Globus pallidus (tissue), 1 donor: ENCODE results near the gene PEX6.
"Not testable (repeated sequence)": the region's sequence is repeated elsewhere in the genome, so short reads cannot be mapped to it uniquely, and the experiment has no call there.

Experiments
- DNase-seq: peaks from one replicate; pipeline ENCODE4 v3.0.0-alpha.2; 2015; ENCODE audit warnings: low spot score

The PEX6 gene

GRCh38 chr6:42966571-42966970 lies 12.4 kb downstream of the PEX6 start:
- no peak for DNase-seq

- DNase-seq: no peak
These were observed 15.0 kb downstream of the PEX6 start for GRCh38 chr6:42963855-42964605.

DNA sequence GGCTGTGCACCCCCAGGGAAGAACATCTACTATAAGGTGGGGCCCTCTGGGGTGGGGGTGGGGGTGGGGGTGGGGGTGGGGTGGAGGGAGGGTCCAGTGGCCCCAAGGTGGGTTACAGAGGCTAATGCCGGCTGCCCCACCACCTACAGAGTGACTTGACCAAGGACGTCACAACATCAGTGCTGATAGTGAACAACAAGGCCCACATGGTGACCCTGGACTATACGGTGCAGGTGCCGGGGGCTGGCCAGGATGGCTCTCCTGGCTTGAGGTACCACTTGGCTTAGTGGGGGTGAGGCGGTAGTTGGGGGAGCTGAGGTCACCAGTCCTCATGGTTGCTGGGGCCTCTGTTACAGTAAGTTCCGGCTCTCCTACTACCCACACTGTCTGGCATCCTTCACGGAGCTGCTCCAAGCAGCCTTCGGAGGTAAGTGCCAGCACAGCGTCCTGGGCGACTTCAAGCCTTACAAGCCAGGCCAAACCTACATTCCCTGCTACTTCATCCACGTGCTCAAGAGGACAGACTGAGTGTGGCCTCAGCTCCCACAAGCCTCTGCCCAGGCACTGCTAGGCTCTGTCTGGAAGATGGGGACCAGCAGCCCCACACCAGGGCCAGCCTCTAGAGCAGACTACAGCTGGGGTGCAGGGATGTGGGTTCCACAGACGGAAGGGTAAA lies 15.7 kb downstream of the PEX6 start:
- no peak for DNase-seq

GRCh38 chr6:42962502-42963178 lies 16.3 kb downstream of the PEX6 start:
- no peak for DNase-seq

- DNase-seq: no peak
These were observed 16.9 kb downstream of the PEX6 start for GRCh38 chr6:42962096-42962495.

DNA sequence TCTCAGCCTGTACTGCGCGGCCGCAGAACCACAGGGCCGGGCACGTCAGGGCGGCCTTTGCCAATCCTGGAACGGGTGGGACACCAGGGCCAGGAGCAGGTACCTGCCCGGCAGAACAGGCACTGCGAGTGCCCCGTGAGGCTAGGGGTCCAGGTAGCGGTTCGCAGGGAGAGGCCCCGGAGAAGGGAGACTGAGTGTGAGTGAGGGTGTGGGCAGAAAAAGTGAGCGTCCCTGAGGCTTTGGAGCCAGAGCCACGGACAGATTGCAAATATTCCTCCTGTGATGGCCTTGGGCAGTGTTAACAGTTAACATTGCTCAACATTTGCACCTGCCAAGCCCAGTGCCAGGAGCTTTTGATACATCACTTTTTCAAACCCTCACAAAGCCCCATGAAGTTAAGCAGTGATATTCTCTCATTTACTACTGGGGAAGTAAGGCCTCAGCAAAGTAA lies 17.9 kb downstream of the PEX6 start:
- DNase-seq: no peak

DNA sequence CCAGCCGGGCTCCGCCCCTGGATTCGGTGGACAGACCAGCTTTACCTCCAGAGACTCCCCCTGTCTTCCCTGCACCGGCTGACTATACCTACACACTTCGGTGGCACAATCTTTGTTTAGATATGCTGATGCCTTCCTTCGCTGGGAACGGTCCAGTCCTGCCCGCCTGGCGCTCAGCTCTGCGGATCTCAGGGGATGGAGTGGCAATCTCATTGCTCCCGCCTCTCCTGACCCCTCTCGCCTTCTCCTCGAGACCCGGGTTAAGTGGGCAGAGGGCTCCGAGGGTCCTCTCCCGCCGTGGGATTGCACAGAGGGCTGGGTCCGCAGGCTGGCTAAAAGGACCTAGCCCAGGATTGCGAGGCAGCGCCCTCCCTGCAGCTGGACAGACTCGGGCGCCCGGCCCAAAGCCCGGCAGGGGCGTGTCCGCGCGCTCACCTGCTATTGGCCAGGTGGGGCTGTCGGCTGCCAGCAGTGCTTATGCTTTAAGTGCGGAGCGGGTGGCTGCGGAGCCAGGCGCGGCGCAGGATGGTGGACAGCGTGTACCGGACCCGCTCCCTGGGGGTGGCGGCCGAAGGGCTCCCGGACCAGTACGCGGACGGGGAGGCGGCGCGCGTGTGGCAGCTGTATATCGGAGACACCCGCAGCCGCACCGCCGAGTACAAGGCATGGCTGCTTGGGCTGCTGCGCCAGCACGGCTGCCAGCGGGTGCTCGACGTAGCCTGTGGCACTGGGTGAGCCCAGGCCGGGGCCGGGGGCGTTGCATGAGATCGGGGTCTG lies 18.6 kb downstream of the PEX6 start, which contains the start of gene GNMT:
TSS of gene GNMT (plus strand) at position 512 of the 777 bp plus-strand sequence. CDS start at position 526, 14 bp downstream.
- no peak for DNase-seq

DNA sequence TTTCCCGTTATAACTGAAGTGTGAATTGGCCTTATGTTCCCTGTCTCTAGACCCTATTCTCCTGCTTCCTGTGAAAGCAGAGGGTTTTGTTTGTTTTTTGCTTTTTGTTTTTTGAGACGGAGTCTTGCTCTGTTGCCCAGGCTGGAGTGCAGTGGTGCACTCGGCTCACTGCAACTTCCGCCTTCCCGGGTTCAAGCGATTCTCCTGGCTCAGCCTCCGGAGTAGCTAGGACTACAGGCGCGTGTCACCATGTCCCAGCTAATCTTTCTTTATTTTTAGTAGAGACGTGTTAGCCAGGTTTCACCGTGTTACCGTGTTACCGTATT lies 19.1 kb downstream of the PEX6 start:
- no peak for DNase-seq

DNA sequence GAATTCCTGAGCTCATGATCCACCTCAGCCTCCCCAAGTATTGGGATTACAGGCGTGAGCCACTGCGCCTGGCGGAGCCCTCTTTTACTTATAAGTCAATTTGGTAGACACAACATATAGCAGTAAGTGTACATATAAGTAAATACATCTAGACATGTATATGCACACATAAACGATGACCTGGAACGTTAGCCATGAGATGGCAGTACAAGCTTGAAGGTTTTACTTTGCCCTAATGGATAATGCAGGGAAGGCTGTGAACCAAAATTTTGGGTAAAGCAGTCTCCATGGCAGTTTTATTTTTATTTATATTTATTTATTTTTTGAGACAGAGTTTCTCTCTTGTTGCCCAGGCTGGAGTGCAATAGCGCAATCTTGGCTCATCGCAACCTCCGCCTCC lies 20.9 kb downstream of the PEX6 start:
- DNase-seq: no peak

- not testable (repeated sequence) for DNase-seq
These were observed 24.6 kb downstream of the PEX6 start for GRCh38 chr6:42954405-42954804.

- no peak for DNase-seq
These were observed 26.6 kb downstream of the PEX6 start for GRCh38 chr6:42952389-42952788.

GRCh38 chr6:42947950-42948349 lies 31.0 kb downstream of the PEX6 start:
- no peak for DNase-seq

GRCh38 chr6:42942444-42942843 lies 36.5 kb downstream of the PEX6 start:
- DNase-seq: no peak

- DNase-seq: not testable (repeated sequence)
These were observed 37.6 kb downstream of the PEX6 start for GRCh38 chr6:42941356-42941755.

GRCh38 chr6:42940493-42941045 lies 38.4 kb downstream of the PEX6 start:
- no peak for DNase-seq

DNA sequence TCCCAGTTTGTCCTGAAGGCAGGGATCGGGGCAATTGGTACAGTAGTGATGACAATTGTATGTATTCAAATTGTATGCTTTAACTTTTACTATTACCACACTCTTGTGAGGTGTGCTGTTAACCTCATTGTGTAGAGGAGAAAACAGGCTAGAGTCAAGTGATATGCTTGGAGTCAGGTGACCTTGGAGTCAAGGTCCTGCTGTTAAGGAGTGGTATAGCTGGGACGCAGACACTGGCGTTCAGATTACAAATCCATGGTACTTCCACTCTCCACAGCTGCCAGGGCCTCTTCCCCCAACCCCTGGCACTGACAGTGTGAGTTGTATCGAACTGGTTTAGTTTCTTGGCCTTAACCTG lies 39.2 kb downstream of the PEX6 start:
- no peak for DNase-seq

DNA sequence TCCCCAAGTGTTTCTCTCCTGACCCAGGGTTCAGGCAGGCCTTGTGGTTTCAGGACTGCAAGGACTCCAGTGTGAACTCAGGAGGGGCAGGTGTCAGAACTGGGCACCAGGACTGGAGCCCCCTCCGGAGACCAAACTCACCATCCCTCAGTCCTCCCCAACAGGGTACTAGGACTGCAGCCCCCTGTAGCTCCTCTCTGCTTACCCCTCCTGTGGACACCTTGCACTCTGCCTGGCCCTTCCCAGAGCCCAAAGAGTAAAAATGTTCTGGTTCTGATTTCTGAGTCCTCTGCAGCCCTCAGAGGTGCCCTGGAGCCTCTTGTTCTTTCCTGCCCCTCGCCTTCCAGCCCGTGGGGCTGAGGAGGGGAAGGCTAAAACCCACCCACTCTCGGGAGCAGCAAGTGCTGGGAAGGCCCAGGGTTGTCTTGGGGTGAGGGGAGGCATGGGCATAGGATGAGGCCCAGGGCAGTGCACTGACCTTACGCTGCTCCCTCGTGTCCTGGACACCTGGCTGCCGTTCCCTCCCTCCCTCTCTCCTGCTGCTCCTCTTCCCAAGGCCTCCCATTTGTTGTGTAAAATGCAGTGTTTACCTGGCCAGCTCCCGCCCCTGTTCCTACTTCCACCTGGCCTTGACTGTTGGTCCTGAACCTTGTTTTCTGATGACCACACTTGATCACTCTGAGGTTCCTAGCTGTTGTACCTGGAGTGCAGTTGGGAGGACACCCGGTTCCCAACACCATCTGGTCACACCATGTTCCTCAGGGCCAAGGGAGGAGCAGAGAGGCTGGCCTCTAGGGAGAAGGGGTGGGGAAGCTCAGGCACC lies 39.8 kb downstream of the PEX6 start:
- no peak for DNase-seq

DNA sequence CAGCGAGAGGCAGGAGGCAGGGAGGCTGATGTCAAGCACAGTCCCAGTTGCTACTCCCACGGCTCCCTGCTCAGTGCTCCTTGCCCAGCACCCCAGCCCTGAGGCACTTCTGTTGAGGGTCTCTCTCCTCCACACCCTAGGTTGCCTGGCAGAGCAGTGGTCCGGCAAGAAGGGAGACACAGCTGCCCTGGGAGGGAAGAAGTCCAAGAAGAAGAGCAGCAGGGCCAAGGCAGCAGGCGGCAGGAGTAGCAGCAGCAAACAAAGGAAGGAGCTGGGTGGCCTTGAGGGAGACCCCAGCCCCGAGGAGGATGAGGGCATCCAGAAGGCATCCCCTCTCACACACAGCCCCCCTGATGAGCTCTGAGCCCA lies 40.6 kb downstream of the PEX6 start:
- DNase-seq: no peak

GRCh38 chr6:42937548-42938427 lies 41.2 kb downstream of the PEX6 start:
- DNase-seq: no peak

GRCh38 chr6:42936398-42936797 lies 42.6 kb downstream of the PEX6 start:
- no peak for DNase-seq
